Progenitor cell of endocrine pancreas (in vitro differentiated cells): ENCODE results near the gene ADSS2. TPM values are rescaled to one million over a fixed set of nuclear protein-coding genes. Genes with fewer than 3 reads are reported as not detected.

Experiments
- DNase-seq: peaks from one replicate; pipeline ENCODE4 v3.0.0; 2021; ENCODE audit warnings: low spot score; ENCODE audit not compliant: unreplicated experiment
- H3K27ac Mint-ChIP-seq: 2 replicates; pipeline ENCODE4 v1.8.0; 2021; ENCODE audit warnings: mild to moderate bottlenecking, moderate library complexity, mixed read lengths
- H3K27me3 Mint-ChIP-seq: 2 replicates; pipeline ENCODE4 v1.8.0; 2021; ENCODE audit warnings: mixed read lengths
- H3K36me3 Mint-ChIP-seq: 2 replicates; pipeline ENCODE4 v1.8.0; 2022; ENCODE audit warnings: mixed read lengths; ENCODE audit not compliant: insufficient read depth
- H3K4me1 Mint-ChIP-seq: 2 replicates; pipeline ENCODE4 v1.8.0; 2021; ENCODE audit warnings: low read depth, mixed read lengths
- H3K4me3 Mint-ChIP-seq: 2 replicates; pipeline ENCODE4 v1.8.0; 2021; ENCODE audit warnings: low read depth, mild to moderate bottlenecking, moderate library complexity, mixed read lengths
- H3K9me3 Mint-ChIP-seq: 2 replicates; pipeline ENCODE4 v1.8.0; 2021; ENCODE audit warnings: low read depth, mixed read lengths
- CTCF ChIP-seq: fragments of 200-600 bp; sonication (generic); IDR thresholded peaks from one replicate; pipeline ENCODE4 v1.5.0; 2021; ENCODE audit warnings: antibody characterized with exemption, mild to moderate bottlenecking; ENCODE audit not compliant: unreplicated experiment
- total RNA-seq: library from RNA; stranded (reverse); gene quantifications from 2 replicates; pipeline ENCODE4 v1.2.1, GENCODE V29; 2021

ADSS2 gene
- total RNA-seq, 1 donor from 2014 or later: 34.6 TPM

DNA sequence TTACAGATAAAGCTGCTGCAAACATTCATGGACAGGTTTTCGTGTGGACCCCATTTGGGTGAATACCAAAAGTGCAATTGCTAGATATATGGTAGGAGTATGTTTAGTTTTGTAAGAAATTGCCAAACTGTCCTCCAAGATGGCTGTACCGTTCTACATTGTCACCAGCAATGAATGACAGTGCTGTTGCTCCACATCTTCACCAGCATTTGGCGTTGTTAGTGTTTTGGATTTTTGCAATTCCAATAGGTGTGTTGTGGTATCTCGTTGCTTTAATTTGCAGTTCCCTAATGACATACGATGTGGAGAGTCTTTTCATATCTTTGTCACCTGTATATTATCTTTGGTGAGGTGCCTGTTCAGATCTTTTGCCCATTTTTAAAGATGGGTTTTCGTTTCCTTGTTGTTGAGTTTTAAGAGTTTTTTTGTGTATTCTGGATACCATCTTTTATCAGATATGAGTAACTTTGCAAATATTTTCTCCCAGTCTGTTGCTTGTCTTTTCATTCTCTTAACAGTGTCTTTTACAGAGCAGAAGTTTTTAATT lies 21.4 kb upstream of the ADSS2 start:
- Mint-ChIP-seq H3K4me1 (no peaks in the 10 kb centered on the region), H3K27me3 (no peaks in the 10 kb centered on the region), H3K9me3 (peaks cover 5% of the 10 kb centered on the region), H3K4me3 (no peak overlapping the region), H3K36me3 (peaks cover 2% of the 10 kb centered on the region), H3K27ac (no peak overlapping the region)
- no peak for TF ChIP-seq CTCF
- DNase-seq: no peak

- DNase-seq: no peak
- Mint-ChIP-seq H3K4me3 (no peak overlapping the region), H3K27ac (no peak overlapping the region), H3K4me1 (no peaks in the 10 kb centered on the region), H3K27me3 (no peaks in the 10 kb centered on the region), H3K36me3 (no peaks in the 10 kb centered on the region), H3K9me3 (no peaks in the 10 kb centered on the region)
- TF ChIP-seq CTCF: no peak
Measured at GRCh38 chr1:244466724-244467123, 15.0 kb upstream of the ADSS2 start.

DNA sequence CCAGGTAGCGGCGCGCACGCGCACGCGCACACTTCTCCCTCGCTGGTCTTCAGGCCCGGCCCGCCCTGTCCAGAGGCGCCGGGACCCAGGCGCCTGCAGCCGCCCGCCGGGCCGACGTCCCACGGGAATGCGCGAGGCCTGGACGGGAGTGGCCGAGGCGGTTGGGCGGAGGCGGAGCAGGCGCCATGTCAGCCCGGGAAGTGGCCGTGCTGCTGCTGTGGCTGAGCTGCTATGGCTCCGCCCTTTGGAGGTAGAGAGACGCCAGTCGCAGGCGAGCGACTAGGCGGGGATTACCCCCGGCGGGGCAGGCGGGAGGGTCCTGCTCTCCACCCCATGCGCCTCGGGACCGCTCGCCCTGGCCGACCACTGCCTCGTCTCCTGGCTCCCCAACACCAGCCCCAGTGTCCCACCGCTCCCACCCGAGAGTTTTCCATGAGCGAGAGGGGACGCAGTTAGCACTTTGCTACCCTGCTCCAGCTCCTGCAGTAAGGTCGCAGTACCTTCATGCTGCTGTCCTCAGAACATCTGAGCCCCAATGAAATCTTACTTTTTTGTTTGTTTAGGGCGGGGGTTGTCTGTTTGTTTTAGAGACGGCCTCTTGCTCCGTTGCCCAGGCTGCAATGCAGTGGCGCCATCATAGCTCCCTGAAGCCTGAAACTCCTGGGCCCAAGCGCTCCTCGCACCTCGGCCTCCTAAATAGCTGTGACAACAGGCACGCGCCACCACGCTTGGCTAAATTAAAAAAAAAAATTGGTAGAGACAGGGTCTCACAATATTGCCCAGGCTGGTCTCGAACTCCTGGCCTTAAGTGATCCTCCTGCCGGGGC lies 9.7 kb upstream of the ADSS2 start, which contains the start of gene CATSPERE:
Gene CATSPERE, plus strand, starts transcription at position 29 of the 827 bp plus-strand sequence. Its CDS starts 157 bp downstream, at position 186.
- Mint-ChIP-seq H3K4me1 (peaks cover 3% of the 10 kb centered on the region), H3K4me3 (peak within 1 kb of the TSS; percentile 76), H3K27ac (peak within 1 kb of the TSS; percentile 91), H3K36me3 (peaks cover 8% of the 10 kb centered on the region), H3K27me3 (no peaks in the 10 kb centered on the region), H3K9me3 (peaks cover 8% of the 10 kb centered on the region)
- peak; percentile 78 for DNase-seq
- no peak for TF ChIP-seq CTCF

DNA sequence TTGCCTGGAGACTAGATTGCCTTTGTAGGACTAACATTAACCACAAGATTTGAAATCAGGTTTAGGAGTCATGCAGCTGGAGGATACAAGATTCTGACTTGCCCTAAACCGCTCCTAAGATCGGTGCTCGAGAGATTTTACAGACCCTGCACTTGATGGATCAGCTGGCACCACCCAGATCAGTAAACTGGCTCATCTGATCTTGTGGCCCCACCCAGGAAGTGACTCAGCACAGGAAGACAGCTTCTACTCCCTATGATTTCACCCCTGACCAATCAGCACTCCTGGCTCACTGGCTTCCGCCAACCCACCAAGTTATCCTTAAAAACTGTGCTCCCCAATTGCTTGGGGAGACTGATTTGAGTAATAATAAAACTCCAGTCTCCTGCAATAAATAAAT lies 8.5 kb upstream of the ADSS2 start:
- no peak for DNase-seq
- peak overlapping the region; percentile 52 for H3K27ac Mint-ChIP-seq
- peaks cover 10% of the 10 kb centered on the region for H3K4me1 Mint-ChIP-seq
- peak overlapping the region; percentile 46 for H3K4me3 Mint-ChIP-seq
- TF ChIP-seq CTCF: no peak
- H3K36me3 Mint-ChIP-seq: peaks cover 8% of the 10 kb centered on the region
- H3K27me3 Mint-ChIP-seq: no peaks in the 10 kb centered on the region
- peaks cover 8% of the 10 kb centered on the region for H3K9me3 Mint-ChIP-seq

GRCh38 chr1:244458781-244459180 lies 7.1 kb upstream of the ADSS2 start:
- TF ChIP-seq CTCF: no peak
- Mint-ChIP-seq H3K27me3 (no peaks in the 10 kb centered on the region), H3K4me1 (peaks cover 22% of the 10 kb centered on the region), H3K4me3 (no peak overlapping the region), H3K36me3 (peaks cover 11% of the 10 kb centered on the region), H3K27ac (no peak overlapping the region), H3K9me3 (peaks cover 13% of the 10 kb centered on the region)
- DNase-seq: no peak
